ENCODE data around the gene KIF16B.

KIF16B gene

GRCh38 chr20:16395366-16395765 lies 177.9 kb downstream of the KIF16B start:
- no peak for DNase-seq
- Mint-ChIP-seq H3K9me3 (no peaks in the 10 kb centered on the region), H3K36me3 (ENCODE audit: low read depth) (no peaks in the 10 kb centered on the region), H3K4me3 (no peak overlapping the region), H3K27ac (no peak overlapping the region), H3K4me1 (peaks cover 5% of the 10 kb centered on the region), H3K27me3 (no peaks in the 10 kb centered on the region)
- ATAC-seq, result no peak

GRCh38 chr20:16394784-16395183 lies 178.5 kb downstream of the KIF16B start:
- DNase-seq (no peak), ATAC-seq (no peak)
- Mint-ChIP-seq H3K27ac (no peak overlapping the region), H3K27me3 (no peaks in the 10 kb centered on the region), H3K4me3 (no peak overlapping the region), H3K9me3 (no peaks in the 10 kb centered on the region), H3K4me1 (peaks cover 5% of the 10 kb centered on the region), H3K36me3 (ENCODE audit: low read depth) (no peaks in the 10 kb centered on the region)

GRCh38 chr20:16393836-16394235 lies 179.4 kb downstream of the KIF16B start:
- H3K4me1 Mint-ChIP-seq, result peaks cover 5% of the 10 kb centered on the region
- H3K27me3 Mint-ChIP-seq, result no peaks in the 10 kb centered on the region
- no peak overlapping the region for H3K4me3 Mint-ChIP-seq

GRCh38 chr20:16393297-16393696 lies 180.0 kb downstream of the KIF16B start:
- H3K27ac Mint-ChIP-seq, result no peak overlapping the region
- H3K4me1 Mint-ChIP-seq, result peaks cover 5% of the 10 kb centered on the region
- no peaks in the 10 kb centered on the region for H3K9me3 Mint-ChIP-seq
- H3K4me3 Mint-ChIP-seq, result no peak overlapping the region
- ATAC-seq (no peak), DNase-seq (no peak)
- no peaks in the 10 kb centered on the region for H3K36me3 Mint-ChIP-seq (ENCODE audit: low read depth)
- H3K27me3 Mint-ChIP-seq, result no peaks in the 10 kb centered on the region

More at GRCh38 chr20:16393836-16394235, 179.4 kb downstream of the KIF16B start:
- DNase-seq (no peak), ATAC-seq (no peak)
- H3K36me3 Mint-ChIP-seq (ENCODE audit: low read depth), result no peaks in the 10 kb centered on the region
- H3K9me3 Mint-ChIP-seq, result no peaks in the 10 kb centered on the region
- no peak overlapping the region for H3K27ac Mint-ChIP-seq

GRCh38 chr20:16392346-16392745 lies 180.9 kb downstream of the KIF16B start:
- no peaks in the 10 kb centered on the region for H3K27me3 Mint-ChIP-seq
- no peak overlapping the region for H3K4me3 Mint-ChIP-seq
- no peaks in the 10 kb centered on the region for H3K36me3 Mint-ChIP-seq (ENCODE audit: low read depth)
- DNase-seq (no peak), ATAC-seq (no peak)
- no peak overlapping the region for H3K27ac Mint-ChIP-seq
- peaks cover 5% of the 10 kb centered on the region for H3K4me1 Mint-ChIP-seq
- no peaks in the 10 kb centered on the region for H3K9me3 Mint-ChIP-seq

- ATAC-seq, result no peak
- no peak overlapping the region for H3K4me3 Mint-ChIP-seq
Measured at GRCh38 chr20:16390991-16391390, 182.3 kb downstream of the KIF16B start.

GRCh38 chr20:16388731-16389130 lies 184.5 kb downstream of the KIF16B start:
- Mint-ChIP-seq H3K9me3 (no peaks in the 10 kb centered on the region), H3K27ac (no peak overlapping the region), H3K36me3 (ENCODE audit: low read depth) (no peaks in the 10 kb centered on the region), H3K27me3 (no peaks in the 10 kb centered on the region), H3K4me3 (no peak overlapping the region), H3K4me1 (peaks cover 5% of the 10 kb centered on the region)
- DNase-seq (no peak), ATAC-seq (no peak)

More at GRCh38 chr20:16390991-16391390, 182.3 kb downstream of the KIF16B start:
- H3K9me3 Mint-ChIP-seq, result no peaks in the 10 kb centered on the region
- peaks cover 5% of the 10 kb centered on the region for H3K4me1 Mint-ChIP-seq
- no peak overlapping the region for H3K27ac Mint-ChIP-seq
- H3K36me3 Mint-ChIP-seq (ENCODE audit: low read depth), result no peaks in the 10 kb centered on the region
- DNase-seq, result no peak
- H3K27me3 Mint-ChIP-seq, result no peaks in the 10 kb centered on the region

GRCh38 chr20:16387666-16388065 lies 185.6 kb downstream of the KIF16B start:
- no peaks in the 10 kb centered on the region for H3K27me3 Mint-ChIP-seq
- ATAC-seq, result no peak
- H3K9me3 Mint-ChIP-seq, result no peaks in the 10 kb centered on the region
- no peaks in the 10 kb centered on the region for H3K36me3 Mint-ChIP-seq (ENCODE audit: low read depth)
- no peak overlapping the region for H3K4me3 Mint-ChIP-seq
- H3K27ac Mint-ChIP-seq, result no peak overlapping the region
- H3K4me1 Mint-ChIP-seq, result peaks cover 5% of the 10 kb centered on the region
- DNase-seq, result no peak

GRCh38 chr20:16385891-16386290 lies 187.4 kb downstream of the KIF16B start:
- no peaks in the 10 kb centered on the region for H3K27me3 Mint-ChIP-seq
- no peak overlapping the region for H3K27ac Mint-ChIP-seq
- H3K9me3 Mint-ChIP-seq, result no peaks in the 10 kb centered on the region
- ATAC-seq (no peak), DNase-seq (no peak)
- no peak overlapping the region for H3K4me3 Mint-ChIP-seq
- H3K4me1 Mint-ChIP-seq, result peaks cover 3% of the 10 kb centered on the region
- no peaks in the 10 kb centered on the region for H3K36me3 Mint-ChIP-seq (ENCODE audit: low read depth)

GRCh38 chr20:16385462-16385861 lies 187.8 kb downstream of the KIF16B start:
- no peaks in the 10 kb centered on the region for H3K27me3 Mint-ChIP-seq
- no peak overlapping the region for H3K4me3 Mint-ChIP-seq
- no peak for DNase-seq
- no peaks in the 10 kb centered on the region for H3K9me3 Mint-ChIP-seq
- ATAC-seq, result no peak
- H3K4me1 Mint-ChIP-seq, result no peaks in the 10 kb centered on the region
- H3K27ac Mint-ChIP-seq, result no peak overlapping the region
- no peaks in the 10 kb centered on the region for H3K36me3 Mint-ChIP-seq (ENCODE audit: low read depth)

- Mint-ChIP-seq H3K4me1 (no peaks in the 10 kb centered on the region), H3K27ac (no peak overlapping the region), H3K36me3 (ENCODE audit: low read depth) (peaks cover 9% of the 10 kb centered on the region), H3K4me3 (no peak overlapping the region), H3K9me3 (no peaks in the 10 kb centered on the region), H3K27me3 (no peaks in the 10 kb centered on the region)
- DNase-seq (no peak), ATAC-seq (no peak)
Measured at GRCh38 chr20:16381444-16381843, 191.8 kb downstream of the KIF16B start.

- ATAC-seq (no peak), DNase-seq (no peak)
- peaks cover 9% of the 10 kb centered on the region for H3K36me3 Mint-ChIP-seq (ENCODE audit: low read depth)
- H3K9me3 Mint-ChIP-seq, result no peaks in the 10 kb centered on the region
- H3K4me1 Mint-ChIP-seq, result no peaks in the 10 kb centered on the region
- no peak overlapping the region for H3K4me3 Mint-ChIP-seq
- no peak overlapping the region for H3K27ac Mint-ChIP-seq
- no peaks in the 10 kb centered on the region for H3K27me3 Mint-ChIP-seq
Measured at GRCh38 chr20:16378712-16379370, 194.4 kb downstream of the KIF16B start.

- Mint-ChIP-seq H3K36me3 (ENCODE audit: low read depth) (peaks cover 11% of the 10 kb centered on the region), H3K27ac (no peak overlapping the region), H3K4me3 (no peak overlapping the region), H3K4me1 (no peaks in the 10 kb centered on the region), H3K27me3 (no peaks in the 10 kb centered on the region), H3K9me3 (no peaks in the 10 kb centered on the region)
- DNase-seq (no peak), ATAC-seq (no peak)
Measured at GRCh38 chr20:16378122-16378521, 195.1 kb downstream of the KIF16B start.

- Mint-ChIP-seq H3K4me1 (no peaks in the 10 kb centered on the region), H3K4me3 (no peak overlapping the region), H3K36me3 (ENCODE audit: low read depth) (peaks cover 18% of the 10 kb centered on the region), H3K27me3 (no peaks in the 10 kb centered on the region), H3K9me3 (peaks cover 2% of the 10 kb centered on the region), H3K27ac (no peak overlapping the region)
- ATAC-seq, result no peak
- no peak for DNase-seq
Measured at GRCh38 chr20:16369441-16369840, 203.8 kb downstream of the KIF16B start.

- H3K9me3 Mint-ChIP-seq, result peaks cover 2% of the 10 kb centered on the region
- no peaks in the 10 kb centered on the region for H3K4me1 Mint-ChIP-seq
- H3K4me3 Mint-ChIP-seq, result no peak overlapping the region
- peaks cover 18% of the 10 kb centered on the region for H3K36me3 Mint-ChIP-seq (ENCODE audit: low read depth)
- H3K27me3 Mint-ChIP-seq, result no peaks in the 10 kb centered on the region
- ATAC-seq, result no peak
- H3K27ac Mint-ChIP-seq, result no peak overlapping the region
- no peak for DNase-seq
Measured at GRCh38 chr20:16368645-16369292, 204.5 kb downstream of the KIF16B start.
